ENCODE data around the gene RIOK2.

Gene RIOK2

GRCh38 chr5:97112230-97112629, 70.8 kb downstream of the RIOK2 start:
- no peak for ATAC-seq
- TF ChIP-seq CSDC2 (CRISPR knock-in tag; IDR thresholded peaks at IDR 0.05) = no peak
- no peak for TF ChIP-seq BACH2 (CRISPR knock-in tag; IDR thresholded peaks at IDR 0.05; ENCODE audit: borderline replicate concordance)
- TF ChIP-seq OSR1 (CRISPR knock-in tag; IDR thresholded peaks at IDR 0.05) = no peak
- no peak for TF ChIP-seq CSRNP3 (CRISPR knock-in tag; IDR thresholded peaks at IDR 0.05)
- TF ChIP-seq PPARA (CRISPR knock-in tag; IDR thresholded peaks at IDR 0.05; ENCODE audit: borderline replicate concordance) = no peak
- no peak for TF ChIP-seq TCF4 (CRISPR knock-in tag; IDR thresholded peaks at IDR 0.05; ENCODE audit: borderline replicate concordance)
- no peak for TF ChIP-seq ESRRG (CRISPR knock-in tag; IDR thresholded peaks at IDR 0.05)
- no peak for TF ChIP-seq SNAI2 (CRISPR knock-in tag; IDR thresholded peaks at IDR 0.05)
- TF ChIP-seq ARNTL (CRISPR knock-in tag; IDR thresholded peaks at IDR 0.05; ENCODE audit: borderline replicate concordance, low read depth) = no peak
- TF ChIP-seq ZNF70 (CRISPR knock-in tag; IDR thresholded peaks at IDR 0.05) = no peak
- TF ChIP-seq ZFP3 (CRISPR knock-in tag; IDR thresholded peaks at IDR 0.05) = no peak
- TF ChIP-seq ZNF565 (CRISPR knock-in tag; conservative IDR thresholded peaks at IDR 0.05; ENCODE audit: low read depth) = no peak
- TF ChIP-seq GLIS3 (CRISPR knock-in tag; IDR thresholded peaks at IDR 0.05) = no peak
- TF ChIP-seq PATZ1 (CRISPR knock-in tag; IDR thresholded peaks at IDR 0.05; ENCODE audit: borderline replicate concordance) = no peak
- no peak for TF ChIP-seq ZNF8 (CRISPR knock-in tag; IDR thresholded peaks at IDR 0.05)
- TF ChIP-seq ISL1 (CRISPR knock-in tag; IDR thresholded peaks at IDR 0.05) = no peak

- no peak for ATAC-seq
- TF ChIP-seq ESRRG (CRISPR knock-in tag; IDR thresholded peaks at IDR 0.05) (no peak), ISL1 (CRISPR knock-in tag; IDR thresholded peaks at IDR 0.05) (no peak), CSRNP3 (CRISPR knock-in tag; IDR thresholded peaks at IDR 0.05) (no peak), POU6F1 (CRISPR knock-in tag; IDR thresholded peaks at IDR 0.05; ENCODE audit: borderline replicate concordance, low read depth) (no peak), CREB5 (CRISPR knock-in tag; IDR thresholded peaks at IDR 0.05; ENCODE audit: low read depth) (no peak), ZNF8 (CRISPR knock-in tag; IDR thresholded peaks at IDR 0.05) (no peak), CSDC2 (CRISPR knock-in tag; IDR thresholded peaks at IDR 0.05) (no peak), TCF4 (CRISPR knock-in tag; IDR thresholded peaks at IDR 0.05; ENCODE audit: borderline replicate concordance) (no peak), TSHZ2 (CRISPR knock-in tag; IDR thresholded peaks at IDR 0.05) (no peak), GLIS3 (CRISPR knock-in tag; IDR thresholded peaks at IDR 0.05) (no peak), BACH2 (CRISPR knock-in tag; IDR thresholded peaks at IDR 0.05; ENCODE audit: borderline replicate concordance) (no peak), SNAI2 (CRISPR knock-in tag; IDR thresholded peaks at IDR 0.05) (no peak), ZFP3 (CRISPR knock-in tag; IDR thresholded peaks at IDR 0.05) (no peak)
Measured at GRCh38 chr5:97111616-97112015, 71.4 kb downstream of the RIOK2 start.
